Measurements from ENCODE around the gene ZNF519.
"Not testable (repeated sequence)": the region's sequence is repeated elsewhere in the genome, so short reads cannot be mapped to it uniquely, and the experiment has no call there.

The ZNF519 gene

GRCh38 chr18:14146771-14147170, 14.5 kb upstream of the ZNF519 start:
- not testable (repeated sequence) for DNase-seq

GRCh38 chr18:14145581-14146338, 13.5 kb upstream of the ZNF519 start:
- not testable (repeated sequence) for DNase-seq

GRCh38 chr18:14145021-14145420, 12.8 kb upstream of the ZNF519 start:
- DNase-seq, result not testable (repeated sequence)

- DNase-seq, result no peak
Measured at GRCh38 chr18:14144628-14144895, 12.3 kb upstream of the ZNF519 start.

GRCh38 chr18:14143871-14144627, 11.8 kb upstream of the ZNF519 start:
- DNase-seq, result not testable (repeated sequence)

- DNase-seq, result not testable (repeated sequence)
Measured at GRCh38 chr18:14143396-14143795, 11.2 kb upstream of the ZNF519 start.

- not testable (repeated sequence) for DNase-seq
Measured at GRCh38 chr18:14142177-14142576, 9.9 kb upstream of the ZNF519 start.

- DNase-seq, result not testable (repeated sequence)
Measured at GRCh38 chr18:14139583-14139982, 7.3 kb upstream of the ZNF519 start.

- not testable (repeated sequence) for DNase-seq
Measured at GRCh38 chr18:14137971-14138370, 5.7 kb upstream of the ZNF519 start.

- DNase-seq, result not testable (repeated sequence)
Measured at GRCh38 chr18:14131696-14132270, 452 bp downstream of the ZNF519 start.

- not testable (repeated sequence) for DNase-seq
Measured at GRCh38 chr18:14130804-14131203, 1.4 kb downstream of the ZNF519 start.

- DNase-seq, result no peak
Measured at GRCh38 chr18:14124689-14125088, 7.5 kb downstream of the ZNF519 start.

GRCh38 chr18:14122097-14122496, 10.1 kb downstream of the ZNF519 start:
- no peak for DNase-seq

- DNase-seq, result no peak
Measured at GRCh38 chr18:14120926-14121325, 11.3 kb downstream of the ZNF519 start.

GRCh38 chr18:14117606-14118005, 14.6 kb downstream of the ZNF519 start:
- DNase-seq, result no peak

- no peak for DNase-seq
Measured at GRCh38 chr18:14106906-14107305, 25.3 kb downstream of the ZNF519 start.

- no peak for DNase-seq
Measured at GRCh38 chr18:14104906-14105748, 27.1 kb downstream of the ZNF519 start.

GRCh38 chr18:14104201-14104600, 28.0 kb downstream of the ZNF519 start:
- DNase-seq, result no peak

GRCh38 chr18:14100503-14101286, 31.5 kb downstream of the ZNF519 start:
- DNase-seq, result no peak

GRCh38 chr18:14098428-14098827, 33.8 kb downstream of the ZNF519 start:
- DNase-seq, result no peak

GRCh38 chr18:14097761-14098160, 34.5 kb downstream of the ZNF519 start:
- DNase-seq, result no peak

- no peak for DNase-seq
Measured at GRCh38 chr18:14093307-14093915, 38.8 kb downstream of the ZNF519 start.

Data from CD4-positive, alpha-beta T cell treated with Interferon gamma for 1 hour (primary cell).